GM12874 (cell line): ENCODE data around the gene LRP1B.

Source experiments
- TF ChIP-seq, protein P1 (sequence below): IDR thresholded peaks from 2 replicates; pipeline ENCODE4 v1.5.1; 2011; ENCODE audit warnings: low read depth, mild to moderate bottlenecking, control low read depth, low read length, moderate library complexity; ENCODE audit not compliant: insufficient read depth

LRP1B gene

GRCh38 chr2:141737492-141738255 lies 393.1 kb downstream of the LRP1B start:
- TF ChIP-seq, protein P1, sequence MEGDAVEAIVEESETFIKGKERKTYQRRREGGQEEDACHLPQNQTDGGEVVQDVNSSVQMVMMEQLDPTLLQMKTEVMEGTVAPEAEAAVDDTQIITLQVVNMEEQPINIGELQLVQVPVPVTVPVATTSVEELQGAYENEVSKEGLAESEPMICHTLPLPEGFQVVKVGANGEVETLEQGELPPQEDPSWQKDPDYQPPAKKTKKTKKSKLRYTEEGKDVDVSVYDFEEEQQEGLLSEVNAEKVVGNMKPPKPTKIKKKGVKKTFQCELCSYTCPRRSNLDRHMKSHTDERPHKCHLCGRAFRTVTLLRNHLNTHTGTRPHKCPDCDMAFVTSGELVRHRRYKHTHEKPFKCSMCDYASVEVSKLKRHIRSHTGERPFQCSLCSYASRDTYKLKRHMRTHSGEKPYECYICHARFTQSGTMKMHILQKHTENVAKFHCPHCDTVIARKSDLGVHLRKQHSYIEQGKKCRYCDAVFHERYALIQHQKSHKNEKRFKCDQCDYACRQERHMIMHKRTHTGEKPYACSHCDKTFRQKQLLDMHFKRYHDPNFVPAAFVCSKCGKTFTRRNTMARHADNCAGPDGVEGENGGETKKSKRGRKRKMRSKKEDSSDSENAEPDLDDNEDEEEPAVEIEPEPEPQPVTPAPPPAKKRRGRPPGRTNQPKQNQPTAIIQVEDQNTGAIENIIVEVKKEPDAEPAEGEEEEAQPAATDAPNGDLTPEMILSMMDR: no peak

DNA sequence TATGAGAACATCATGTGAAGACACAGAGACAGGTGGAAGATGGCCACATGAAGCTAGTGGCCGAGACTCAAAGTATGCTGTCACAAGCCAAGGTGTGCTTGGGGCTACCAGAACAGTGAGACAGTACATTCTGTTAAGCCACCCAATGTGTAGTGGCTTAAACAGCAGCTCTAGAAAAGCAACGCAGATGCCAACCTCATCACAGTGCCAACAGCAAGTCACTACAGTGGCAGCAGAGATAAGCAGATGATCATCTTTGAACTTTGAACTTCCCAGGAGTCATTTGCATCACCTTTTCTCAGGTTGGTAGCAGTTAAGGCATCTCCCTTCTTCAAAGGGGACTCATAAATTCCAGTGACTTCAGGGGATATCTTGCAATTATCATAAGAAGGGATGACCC lies 394.4 kb downstream of the LRP1B start:
- TF ChIP-seq, protein P1: no peak

DNA sequence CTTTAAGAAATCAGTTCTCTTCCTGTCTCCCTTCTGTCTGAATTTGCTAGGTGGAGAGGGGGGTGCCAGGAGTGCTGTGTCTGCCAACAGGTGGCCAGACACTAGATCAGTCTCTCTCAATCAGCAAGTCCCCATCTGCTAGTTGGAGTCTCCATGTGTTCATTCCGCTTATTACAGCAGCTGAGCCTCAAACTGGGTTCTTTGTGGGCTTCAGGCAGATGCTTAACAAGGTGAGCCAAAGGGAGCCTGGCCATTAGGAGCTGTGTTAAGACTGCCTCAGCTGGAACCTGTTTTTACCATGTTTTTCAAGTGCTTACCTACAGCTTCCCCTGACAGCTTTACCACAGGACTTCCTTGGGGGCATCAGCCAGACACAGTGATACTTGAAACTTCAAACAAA lies 401.9 kb downstream of the LRP1B start:
- TF ChIP-seq, protein P1: no peak

DNA sequence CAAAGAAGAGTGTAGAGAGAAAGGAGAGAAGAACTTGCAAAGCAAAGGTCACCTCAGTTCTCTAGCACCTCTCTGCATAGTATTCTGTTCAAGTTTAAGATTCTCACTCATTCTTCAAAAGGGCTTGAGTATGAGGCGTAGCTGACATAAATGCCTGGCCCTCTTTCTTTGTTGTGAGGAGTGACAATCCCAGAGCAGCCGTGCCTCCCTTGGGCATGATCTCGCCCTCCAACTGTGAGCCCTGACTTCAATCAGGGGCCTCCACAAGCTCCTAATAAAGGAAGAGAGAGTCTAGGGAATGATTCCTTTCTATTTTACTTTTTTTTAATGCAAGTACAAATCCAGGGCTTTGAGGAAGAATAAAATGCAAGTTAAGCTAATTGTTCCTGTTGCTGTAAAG lies 402.7 kb downstream of the LRP1B start:
- TF ChIP-seq, protein P1: no peak

DNA sequence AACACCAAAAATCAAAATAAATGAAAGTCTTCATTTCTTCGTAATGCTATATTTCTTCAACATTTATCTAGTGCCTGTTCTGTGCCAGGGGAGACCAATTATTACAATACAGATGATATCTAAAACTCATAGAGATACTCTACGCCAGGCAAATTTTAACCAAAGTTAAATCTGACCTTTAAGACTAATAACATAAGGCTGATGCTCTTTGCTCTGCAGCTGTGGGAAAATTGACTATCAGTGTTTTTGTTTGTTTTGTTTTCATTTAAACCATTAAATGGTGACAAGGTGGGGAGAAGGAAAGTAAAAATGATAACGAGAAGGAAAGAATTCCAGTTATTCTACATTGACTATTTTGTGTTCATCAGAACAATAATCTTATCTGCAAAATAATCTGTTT lies 406.4 kb downstream of the LRP1B start:
- TF ChIP-seq, protein P1: no peak

DNA sequence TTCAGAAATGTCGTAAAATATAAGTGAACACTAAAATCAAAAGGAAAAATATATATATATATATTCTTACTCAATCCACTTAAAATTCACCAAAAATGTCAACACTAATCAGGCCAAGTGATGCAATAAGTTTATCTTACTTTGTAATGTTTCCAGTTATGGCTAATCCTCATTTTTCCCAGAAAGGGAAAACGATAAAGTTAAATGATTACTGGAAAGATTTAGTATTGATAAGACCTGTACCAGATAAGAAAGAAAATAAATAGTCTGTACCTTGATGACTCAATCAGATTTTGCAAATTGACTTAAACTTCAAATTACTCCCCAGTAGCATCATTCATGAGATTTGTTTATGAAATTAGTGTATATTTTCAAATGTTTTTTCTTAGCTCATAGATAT lies 407.0 kb downstream of the LRP1B start:
- TF ChIP-seq, protein P1: no peak

- TF ChIP-seq, protein P1: no peak
Observed at GRCh38 chr2:141720476-141720875, 410.3 kb downstream of the LRP1B start.
